ENCODE data around the gene ZNF775.

ZNF775 gene

DNA sequence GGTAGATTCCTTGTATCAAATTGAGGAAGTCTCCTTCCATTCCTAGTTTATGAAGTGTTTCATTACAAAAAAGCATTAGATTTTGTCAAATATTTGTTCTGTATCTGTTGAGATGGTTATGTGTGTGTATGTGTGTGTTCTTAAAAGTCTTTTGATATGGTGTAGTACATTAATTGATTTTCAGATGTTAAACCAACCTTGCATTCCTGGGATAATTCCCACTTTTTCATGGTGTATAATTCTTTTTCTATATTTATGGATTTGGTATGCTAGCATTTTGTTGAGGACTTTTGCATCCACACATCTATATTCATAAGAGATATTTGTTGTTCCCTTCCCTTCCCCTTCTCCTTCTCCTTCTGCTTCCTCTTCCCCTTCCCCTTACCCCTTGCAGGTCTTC is 62.4 kb downstream of the ZNF775 start:
- no peak for DNase-seq (ENCODE audit: low spot score)

DNA sequence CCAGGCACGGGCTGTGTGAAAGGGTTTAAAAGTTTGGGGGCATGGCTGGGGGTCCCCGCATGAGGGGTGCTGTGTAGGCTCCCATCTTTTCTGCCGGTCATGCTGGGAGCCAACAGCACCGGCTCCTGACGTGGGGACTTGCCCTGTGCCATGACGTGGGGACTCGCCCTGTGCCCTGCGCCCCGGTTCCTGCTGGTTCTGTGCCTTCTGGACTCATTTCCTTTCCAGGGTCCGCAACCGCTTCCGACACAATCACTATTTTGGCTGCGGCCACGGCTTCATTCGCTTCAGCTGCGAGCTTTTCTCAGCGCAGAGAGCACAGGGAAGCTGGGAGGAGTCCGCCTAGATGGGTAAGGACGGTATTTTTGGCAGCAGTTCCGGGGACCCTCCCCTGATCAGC is 63.7 kb downstream of the ZNF775 start:
- no peak for DNase-seq (ENCODE audit: low spot score)

DNA sequence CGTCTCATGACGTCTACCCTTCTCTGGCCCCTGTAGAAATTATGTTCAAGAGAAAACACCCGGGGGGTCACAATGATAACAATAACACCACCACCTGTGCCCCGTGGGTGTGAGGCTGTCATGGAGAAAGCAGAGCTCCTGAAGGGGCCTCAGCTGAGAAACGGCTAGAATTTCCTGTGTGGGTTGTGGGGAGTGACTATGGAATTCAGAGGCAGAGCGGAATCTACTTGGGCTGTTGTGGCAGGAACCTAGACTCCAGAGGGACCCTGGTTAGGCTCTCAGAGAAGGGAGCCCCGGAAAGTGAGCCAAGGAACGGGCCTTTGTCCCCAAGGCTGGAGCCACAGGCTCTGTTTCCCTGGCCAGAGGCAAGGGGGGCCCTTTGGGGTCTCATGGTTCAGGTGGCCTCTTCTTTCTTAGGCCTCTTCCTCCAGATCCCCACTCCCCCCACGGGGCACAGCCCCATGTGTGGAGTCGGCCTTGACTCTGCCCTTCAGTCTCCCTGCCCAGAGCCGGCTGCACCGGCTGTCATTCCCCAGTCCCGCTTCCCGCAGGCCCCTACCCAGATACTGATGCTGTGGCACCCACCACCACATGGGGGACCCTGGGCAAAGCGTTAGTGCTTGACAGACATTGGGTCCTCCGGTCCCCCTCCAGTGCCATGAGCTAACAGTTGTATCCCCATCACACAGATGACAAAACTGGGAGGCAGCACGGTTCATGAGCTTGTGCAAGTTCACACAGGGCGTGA is 64.8 kb downstream of the ZNF775 start:
- DNase-seq (ENCODE audit: low spot score): no peak

DNA sequence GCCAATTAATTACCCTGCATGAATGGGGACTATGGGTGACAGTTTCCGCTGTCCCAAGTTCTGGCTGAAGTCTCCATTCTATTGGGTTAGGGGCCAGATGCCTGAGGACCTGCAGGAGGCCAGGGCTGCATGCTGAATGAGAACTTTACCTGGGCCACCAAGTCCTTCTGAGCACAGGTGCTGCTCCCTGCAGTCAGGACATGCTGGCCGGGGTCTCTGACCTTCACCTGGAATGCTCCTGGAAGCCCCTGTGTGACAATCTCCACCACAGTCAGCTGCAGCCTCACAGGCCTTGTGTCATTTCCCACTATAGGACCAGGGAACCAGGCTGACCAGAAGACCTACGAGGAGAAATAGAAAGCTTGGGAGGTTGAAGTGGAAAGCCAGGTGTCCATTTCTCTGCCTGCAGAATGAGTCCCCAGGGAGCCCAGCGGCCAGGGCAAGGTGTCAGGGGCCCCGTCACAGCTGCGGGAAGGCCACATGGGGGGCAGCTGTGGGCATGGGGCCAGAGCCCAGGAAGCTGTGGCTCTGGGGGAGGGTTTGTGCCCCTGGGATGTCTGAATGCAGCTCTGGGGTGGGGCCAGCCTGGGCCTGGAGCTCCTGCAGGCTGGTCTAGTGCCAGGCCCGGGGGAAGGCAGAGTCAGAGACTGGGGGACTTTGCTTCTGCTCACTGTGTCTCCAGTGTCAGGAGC is 65.7 kb downstream of the ZNF775 start:
- no peak for DNase-seq (ENCODE audit: low spot score)

DNA sequence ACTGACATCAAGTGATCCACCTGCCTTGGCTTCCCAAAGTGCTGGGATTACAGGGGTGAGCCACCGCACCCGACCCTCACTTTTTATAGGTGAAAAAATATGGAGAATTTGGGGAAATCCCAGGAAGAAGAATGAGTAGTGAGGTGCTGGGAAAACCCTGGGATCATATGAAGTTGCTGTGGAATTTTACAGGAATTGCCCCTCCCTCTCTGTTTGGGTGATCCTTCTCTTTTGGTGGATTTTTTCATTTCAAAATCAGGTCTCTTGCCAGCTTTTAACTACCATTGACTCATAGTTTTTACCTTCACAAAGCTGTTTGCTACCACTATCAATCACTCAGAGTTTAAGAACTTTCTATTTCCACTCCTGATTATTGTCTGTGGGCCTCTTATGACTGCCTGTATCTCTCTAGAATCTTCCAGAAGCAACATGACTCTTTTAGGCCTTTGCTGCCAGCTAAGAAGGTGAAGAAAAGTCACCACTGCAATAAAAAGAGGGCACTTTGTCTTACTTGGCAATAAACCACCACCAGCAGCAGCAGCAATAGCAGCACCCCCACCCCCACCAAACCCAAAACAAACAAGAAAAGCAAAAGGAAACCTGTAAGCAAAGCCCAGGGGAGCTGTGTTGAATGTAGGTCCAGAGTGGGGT is 67.3 kb downstream of the ZNF775 start:
- DNase-seq (ENCODE audit: low spot score): no peak
